ENCODE data around the gene KCNQ1.

KCNQ1 gene

GRCh38 chr11:2578929-2579270 is 134.1 kb downstream of the KCNQ1 start:
- DNase-seq (ENCODE audit: low read depth) = no peak
- H3K4me3 ChIP-seq (ENCODE audit: low read length) = no peak overlapping the region
- TF ChIP-seq CTCF (IDR thresholded peaks at IDR 0.05; ENCODE audit: insufficient read depth, low read depth, low read length, missing control alignments) = no peak

GRCh38 chr11:2579315-2580060 is 134.7 kb downstream of the KCNQ1 start:
- TF ChIP-seq CTCF (IDR thresholded peaks at IDR 0.05; ENCODE audit: insufficient read depth, low read depth, low read length, missing control alignments) = no peak
- no peak for DNase-seq (ENCODE audit: low read depth)
- H3K4me3 ChIP-seq (ENCODE audit: low read length) = no peak overlapping the region

- no peak for DNase-seq (ENCODE audit: low read depth)
- no peak overlapping the region for H3K4me3 ChIP-seq (ENCODE audit: low read length)
- TF ChIP-seq CTCF (IDR thresholded peaks at IDR 0.05; ENCODE audit: insufficient read depth, low read depth, low read length, missing control alignments) = no peak
These were observed 135.2 kb downstream of the KCNQ1 start for GRCh38 chr11:2580061-2580421.

GRCh38 chr11:2580571-2581001 is 135.8 kb downstream of the KCNQ1 start:
- H3K4me3 ChIP-seq (ENCODE audit: low read length) = no peak overlapping the region
- no peak for DNase-seq (ENCODE audit: low read depth)
- no peak for TF ChIP-seq CTCF (IDR thresholded peaks at IDR 0.05; ENCODE audit: insufficient read depth, low read depth, low read length, missing control alignments)

- DNase-seq (ENCODE audit: low read depth) = no peak
These were observed 136.5 kb downstream of the KCNQ1 start for GRCh38 chr11:2581151-2581930.

GRCh38 chr11:2581931-2582350 is 137.1 kb downstream of the KCNQ1 start:
- DNase-seq (ENCODE audit: low read depth) = no peak
- H3K4me3 ChIP-seq (ENCODE audit: low read length) = no peak overlapping the region
- TF ChIP-seq CTCF (IDR thresholded peaks at IDR 0.05; ENCODE audit: insufficient read depth, low read depth, low read length, missing control alignments) = no peak

More at GRCh38 chr11:2581151-2581930, 136.5 kb downstream of the KCNQ1 start:
- TF ChIP-seq CTCF (IDR thresholded peaks at IDR 0.05; ENCODE audit: insufficient read depth, low read depth, low read length, missing control alignments) = no peak
- H3K4me3 ChIP-seq (ENCODE audit: low read length) = no peak overlapping the region

All from epithelial cell of esophagus (primary cell).